Measurements from ENCODE around the gene ZNF79.
A peak's percentile ranks its signal among the peaks of the same experiment; 100 is the strongest.

The ZNF79 gene

GRCh38 chr9:127490535-127491230 lies 66.5 kb downstream of the ZNF79 start:
- no peaks in the 10 kb centered on the region for H3K27me3 ChIP-seq (ENCODE audit: insufficient read depth, poor library complexity, severe bottlenecking)
- peaks cover 46% of the 10 kb centered on the region for H3K36me3 ChIP-seq (ENCODE audit: low read depth)
- H3K27ac ChIP-seq (ENCODE audit: poor library complexity, severe bottlenecking), result no peak overlapping the region
- DNase-seq (ENCODE audit: low spot score) (no peak), ATAC-seq (ENCODE audit: low read depth) (no peak)
- no peak for TF ChIP-seq CTCF (IDR thresholded peaks at IDR 0.05; ENCODE audit: poor library complexity, severe bottlenecking)
- no peaks in the 10 kb centered on the region for H3K4me1 ChIP-seq (ENCODE audit: insufficient read depth, poor library complexity, severe bottlenecking)
- H3K4me3 ChIP-seq (ENCODE audit: severe bottlenecking), result no peak overlapping the region
- no peaks in the 10 kb centered on the region for H3K9me3 ChIP-seq (ENCODE audit: severe bottlenecking)

- DNase-seq (ENCODE audit: low spot score) (no peak), ATAC-seq (ENCODE audit: low read depth) (no peak)
- Histone ChIP-seq H3K4me1 (ENCODE audit: insufficient read depth, poor library complexity, severe bottlenecking) (no peaks in the 10 kb centered on the region), H3K36me3 (ENCODE audit: low read depth) (peaks cover 41% of the 10 kb centered on the region), H3K27ac (ENCODE audit: poor library complexity, severe bottlenecking) (no peak overlapping the region), H3K27me3 (ENCODE audit: insufficient read depth, poor library complexity, severe bottlenecking) (no peaks in the 10 kb centered on the region), H3K9me3 (ENCODE audit: severe bottlenecking) (no peaks in the 10 kb centered on the region), H3K4me3 (ENCODE audit: severe bottlenecking) (no peak overlapping the region)
- TF ChIP-seq CTCF (IDR thresholded peaks at IDR 0.05; ENCODE audit: poor library complexity, severe bottlenecking), result no peak
Measured at GRCh38 chr9:127491516-127491915, 67.3 kb downstream of the ZNF79 start.

GRCh38 chr9:127492616-127493015 lies 68.4 kb downstream of the ZNF79 start:
- Histone ChIP-seq H3K4me3 (ENCODE audit: severe bottlenecking) (no peak overlapping the region), H3K27ac (ENCODE audit: poor library complexity, severe bottlenecking) (no peak overlapping the region), H3K36me3 (ENCODE audit: low read depth) (peaks cover 43% of the 10 kb centered on the region), H3K27me3 (ENCODE audit: insufficient read depth, poor library complexity, severe bottlenecking) (no peaks in the 10 kb centered on the region), H3K4me1 (ENCODE audit: insufficient read depth, poor library complexity, severe bottlenecking) (no peaks in the 10 kb centered on the region), H3K9me3 (ENCODE audit: severe bottlenecking) (no peaks in the 10 kb centered on the region)
- no peak for TF ChIP-seq CTCF (IDR thresholded peaks at IDR 0.05; ENCODE audit: poor library complexity, severe bottlenecking)
- no peak for ATAC-seq (ENCODE audit: low read depth)
- no peak for DNase-seq (ENCODE audit: low spot score)

GRCh38 chr9:127493592-127494303 lies 69.6 kb downstream of the ZNF79 start:
- H3K27me3 ChIP-seq (ENCODE audit: insufficient read depth, poor library complexity, severe bottlenecking), result no peaks in the 10 kb centered on the region
- H3K4me1 ChIP-seq (ENCODE audit: insufficient read depth, poor library complexity, severe bottlenecking), result no peaks in the 10 kb centered on the region
- no peak for TF ChIP-seq CTCF (IDR thresholded peaks at IDR 0.05; ENCODE audit: poor library complexity, severe bottlenecking)
- DNase-seq (ENCODE audit: low spot score) (no peak), ATAC-seq (ENCODE audit: low read depth) (no peak)
- no peak overlapping the region for H3K4me3 ChIP-seq (ENCODE audit: severe bottlenecking)
- peaks cover 45% of the 10 kb centered on the region for H3K36me3 ChIP-seq (ENCODE audit: low read depth)
- H3K9me3 ChIP-seq (ENCODE audit: severe bottlenecking), result no peaks in the 10 kb centered on the region
- no peak overlapping the region for H3K27ac ChIP-seq (ENCODE audit: poor library complexity, severe bottlenecking)

DNA sequence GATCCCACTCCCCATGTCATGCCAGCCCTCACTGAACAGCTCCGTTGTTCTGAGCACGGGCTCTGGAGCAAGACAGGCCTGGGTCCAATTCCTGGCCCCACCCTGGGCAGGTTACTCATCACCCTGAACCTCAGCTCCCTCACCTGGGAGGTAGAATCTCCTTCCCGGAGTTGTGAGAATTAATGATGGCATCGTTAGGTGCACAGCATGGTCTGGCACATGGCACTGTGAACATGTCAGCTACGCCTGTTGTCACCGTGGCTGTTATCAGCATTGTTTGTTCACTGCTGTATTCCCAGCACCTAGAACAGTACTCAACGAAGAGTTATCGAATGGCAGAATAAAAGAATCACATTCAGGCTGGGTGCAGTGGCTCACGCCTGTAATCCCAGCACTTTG lies 70.1 kb downstream of the ZNF79 start:
- Histone ChIP-seq H3K27ac (ENCODE audit: poor library complexity, severe bottlenecking) (no peak overlapping the region), H3K36me3 (ENCODE audit: low read depth) (peaks cover 48% of the 10 kb centered on the region), H3K4me1 (ENCODE audit: insufficient read depth, poor library complexity, severe bottlenecking) (no peaks in the 10 kb centered on the region), H3K27me3 (ENCODE audit: insufficient read depth, poor library complexity, severe bottlenecking) (no peaks in the 10 kb centered on the region), H3K4me3 (ENCODE audit: severe bottlenecking) (no peak overlapping the region), H3K9me3 (ENCODE audit: severe bottlenecking) (no peaks in the 10 kb centered on the region)
- no peak for DNase-seq (ENCODE audit: low spot score)
- peak; percentile 28; the same call in 2 of the 3 replicates for ATAC-seq (ENCODE audit: low read depth)
- no peak for TF ChIP-seq CTCF (IDR thresholded peaks at IDR 0.05; ENCODE audit: poor library complexity, severe bottlenecking)
